NB4 (cell line): Measurements from ENCODE around the gene GNAO1.

Experiments
- POLR2A ChIP-seq: IDR thresholded peaks from 2 replicates; pipeline ENCODE4 v1.6.1; 2011; ENCODE audit warnings: mild to moderate bottlenecking; ENCODE audit not compliant: insufficient read length; ENCODE audit errors: extremely low read depth
- TF ChIP-seq, protein P1 (sequence below): IDR thresholded peaks from one replicate; pipeline ENCODE4 v1.5.1; 2012; ENCODE audit warnings: low read depth, low read length
- TF ChIP-seq, protein P2 (sequence below): IDR thresholded peaks from 2 replicates; pipeline ENCODE4 v1.6.1; 2011; ENCODE audit warnings: low read depth, low read length

DNA sequence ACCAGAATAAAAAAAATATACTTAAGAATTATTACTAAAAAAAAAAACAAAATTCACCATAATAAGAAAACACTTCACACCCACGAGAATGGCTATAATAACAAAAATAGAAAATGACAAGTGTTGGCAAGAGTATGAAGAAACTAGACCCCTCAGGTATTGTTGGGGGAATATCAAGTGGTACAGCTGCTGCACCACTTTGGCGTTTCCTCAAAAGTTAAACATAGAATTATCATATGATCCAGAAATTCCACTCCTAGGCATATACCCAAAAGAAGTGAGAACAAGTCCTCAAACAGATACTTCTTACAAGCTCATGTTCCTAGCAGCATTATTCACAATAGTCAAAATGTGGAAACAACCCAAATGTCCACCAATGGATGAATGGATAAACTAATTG, 207.8 kb downstream of the GNAO1 start:
- TF ChIP-seq, protein P1, sequence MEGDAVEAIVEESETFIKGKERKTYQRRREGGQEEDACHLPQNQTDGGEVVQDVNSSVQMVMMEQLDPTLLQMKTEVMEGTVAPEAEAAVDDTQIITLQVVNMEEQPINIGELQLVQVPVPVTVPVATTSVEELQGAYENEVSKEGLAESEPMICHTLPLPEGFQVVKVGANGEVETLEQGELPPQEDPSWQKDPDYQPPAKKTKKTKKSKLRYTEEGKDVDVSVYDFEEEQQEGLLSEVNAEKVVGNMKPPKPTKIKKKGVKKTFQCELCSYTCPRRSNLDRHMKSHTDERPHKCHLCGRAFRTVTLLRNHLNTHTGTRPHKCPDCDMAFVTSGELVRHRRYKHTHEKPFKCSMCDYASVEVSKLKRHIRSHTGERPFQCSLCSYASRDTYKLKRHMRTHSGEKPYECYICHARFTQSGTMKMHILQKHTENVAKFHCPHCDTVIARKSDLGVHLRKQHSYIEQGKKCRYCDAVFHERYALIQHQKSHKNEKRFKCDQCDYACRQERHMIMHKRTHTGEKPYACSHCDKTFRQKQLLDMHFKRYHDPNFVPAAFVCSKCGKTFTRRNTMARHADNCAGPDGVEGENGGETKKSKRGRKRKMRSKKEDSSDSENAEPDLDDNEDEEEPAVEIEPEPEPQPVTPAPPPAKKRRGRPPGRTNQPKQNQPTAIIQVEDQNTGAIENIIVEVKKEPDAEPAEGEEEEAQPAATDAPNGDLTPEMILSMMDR, result no peak
- TF ChIP-seq, protein P2, sequence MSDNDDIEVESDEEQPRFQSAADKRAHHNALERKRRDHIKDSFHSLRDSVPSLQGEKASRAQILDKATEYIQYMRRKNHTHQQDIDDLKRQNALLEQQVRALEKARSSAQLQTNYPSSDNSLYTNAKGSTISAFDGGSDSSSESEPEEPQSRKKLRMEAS, result no peak
- no peak for TF ChIP-seq POLR2A
